Nucleus accumbens (tissue), 56 donors: ENCODE results near the gene GALNT17.
A peak's percentile ranks its signal among the peaks of the same experiment; 100 is the strongest.

Source experiments
- DNase-seq, 56 donors: peaks; one replicate each; lab custom pipeline; 2025; lab: John Stamatoyannopoulos, UW

Gene GALNT17

DNA sequence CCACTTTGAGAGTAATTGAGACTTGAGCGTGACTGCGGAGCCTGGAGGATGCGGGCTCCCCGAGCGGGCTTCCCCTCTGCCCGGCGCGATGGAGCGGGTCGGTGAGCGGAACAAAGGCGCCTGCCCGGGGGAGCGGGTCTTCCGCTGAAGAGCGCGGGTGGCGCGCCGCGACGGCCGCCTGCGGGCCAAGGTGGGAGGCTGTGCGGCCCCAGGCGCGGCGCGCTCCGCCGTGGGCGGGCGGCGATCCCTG is at the start of gene GALNT17:
GALNT17 (plus strand) TSS at position 18 of the 250 bp plus-strand sequence.
- DNase-seq: no peak

DNA sequence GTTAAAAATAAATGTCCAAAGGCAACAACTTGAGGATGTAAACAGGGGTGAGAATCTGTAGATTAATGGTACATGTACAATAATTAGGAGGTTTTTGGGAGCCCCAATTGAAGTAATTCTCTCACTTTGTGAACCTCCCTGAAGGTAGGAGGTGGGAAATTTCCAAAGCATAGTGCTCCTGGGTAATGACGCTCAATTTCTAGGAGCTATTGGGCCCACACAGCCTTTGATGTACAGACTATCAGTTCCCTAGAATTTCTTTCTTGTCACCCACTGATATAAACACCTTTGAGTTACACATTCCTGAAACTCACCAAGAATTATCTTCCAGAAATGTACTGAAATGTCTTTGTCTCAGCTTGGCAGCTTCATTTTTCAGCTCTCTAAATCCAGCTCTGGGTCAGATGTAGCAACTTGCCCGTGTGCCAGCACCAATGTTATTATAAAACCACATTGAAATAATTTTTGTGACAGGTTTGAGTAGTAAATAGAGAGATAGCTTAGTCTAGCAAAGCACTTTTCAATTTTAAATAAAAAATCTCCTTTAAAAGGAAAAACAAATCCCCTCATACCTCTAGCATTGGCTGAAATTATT is 36.6 kb upstream of the GALNT17 start:
- no peak for DNase-seq

DNA sequence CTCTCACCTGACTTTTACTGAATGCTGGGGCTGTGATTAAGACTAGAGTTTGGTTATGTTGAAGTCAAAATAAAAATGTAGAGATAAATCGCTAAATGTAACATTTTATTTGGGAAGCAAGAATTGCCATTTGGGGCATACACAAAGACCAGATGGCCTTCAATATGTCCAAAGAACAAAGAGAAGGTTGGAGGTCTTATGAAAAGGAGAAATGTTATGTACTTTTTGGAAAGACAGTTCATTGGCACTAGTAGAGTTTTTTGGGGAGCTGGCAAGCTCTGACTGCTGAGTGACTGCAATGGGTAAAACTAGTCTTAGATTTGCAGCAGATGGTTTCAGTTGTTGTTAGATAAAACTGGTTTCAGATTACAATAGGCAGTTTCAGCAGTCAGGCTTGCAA is 35.6 kb upstream of the GALNT17 start:
- no peak for DNase-seq

DNA sequence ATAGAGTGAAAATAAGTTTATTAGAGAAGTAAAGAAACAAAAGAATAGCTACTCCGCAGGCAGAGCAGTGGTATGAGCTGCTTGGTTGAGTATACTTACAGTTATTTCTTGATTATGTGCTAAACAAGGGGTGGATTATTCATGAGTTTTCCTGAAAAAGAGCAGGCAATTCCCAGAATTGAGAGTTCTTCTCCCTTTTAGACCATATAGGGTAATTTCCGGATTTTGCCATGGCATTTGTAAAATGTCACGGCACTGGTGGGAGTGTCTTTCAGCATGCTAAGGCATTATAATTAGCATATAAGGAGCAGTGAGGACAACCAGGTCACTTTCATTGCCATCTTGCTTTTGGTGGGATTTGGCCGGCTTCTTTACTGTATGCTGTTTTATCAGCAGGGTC is 25.7 kb upstream of the GALNT17 start:
- DNase-seq: no peak

DNA sequence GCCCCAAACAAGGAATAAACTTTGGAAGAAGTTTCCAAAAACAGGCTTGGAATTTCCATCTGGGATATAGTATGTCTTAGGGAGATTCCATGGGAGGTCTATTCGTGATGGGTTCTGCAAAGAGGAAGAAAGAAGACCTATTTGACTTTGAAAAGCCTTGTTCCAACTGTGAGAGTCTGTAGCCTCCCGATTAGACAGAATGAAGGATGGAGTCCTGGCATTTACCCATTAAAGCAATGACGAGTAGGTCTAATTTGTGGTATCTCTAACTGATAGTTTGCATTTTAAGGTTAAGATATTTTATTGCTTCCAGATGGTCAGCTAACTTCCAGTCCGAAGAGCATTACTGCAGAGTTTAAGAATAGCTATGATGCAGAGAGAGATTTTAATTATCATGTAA is 19.5 kb upstream of the GALNT17 start:
- no peak for DNase-seq

DNA sequence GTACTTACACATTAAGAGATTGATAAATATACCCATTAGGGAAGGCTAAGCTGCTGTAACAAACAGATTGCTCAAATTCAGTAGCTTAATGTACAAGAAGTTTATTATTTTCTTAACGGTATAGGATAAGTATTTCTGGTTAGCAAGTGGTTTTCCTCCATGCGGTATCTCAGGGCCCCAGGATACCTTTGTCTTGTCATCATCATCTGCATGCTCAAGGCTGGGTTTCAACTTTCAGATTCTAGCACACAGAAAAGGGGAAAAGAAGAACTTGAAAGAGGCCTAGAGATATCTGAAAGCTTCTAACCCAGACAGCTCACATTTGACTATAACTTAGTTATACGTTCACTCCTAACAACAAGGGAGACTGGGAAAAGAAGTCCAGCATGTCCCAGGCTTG is 11.8 kb upstream of the GALNT17 start:
- no peak for DNase-seq

DNA sequence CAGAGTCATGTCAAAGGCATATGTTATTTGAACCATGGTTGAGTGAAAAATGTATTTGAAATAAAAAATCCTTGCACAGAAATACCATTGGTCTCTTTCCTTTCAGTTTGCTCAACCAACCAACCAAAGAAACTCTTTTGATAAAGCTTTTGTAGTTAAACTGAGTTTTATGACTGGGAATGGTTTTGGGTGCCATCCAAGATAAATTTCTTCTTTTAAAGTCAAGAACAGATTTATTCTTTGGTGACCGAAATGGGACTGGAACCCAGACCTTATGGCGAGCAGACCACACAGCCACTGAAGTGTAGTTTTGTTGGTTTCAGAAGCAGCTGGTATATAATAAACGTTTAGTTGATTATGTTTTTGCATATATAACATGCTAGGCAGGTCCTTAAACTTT is 2.8 kb upstream of the GALNT17 start:
- DNase-seq: no peak

DNA sequence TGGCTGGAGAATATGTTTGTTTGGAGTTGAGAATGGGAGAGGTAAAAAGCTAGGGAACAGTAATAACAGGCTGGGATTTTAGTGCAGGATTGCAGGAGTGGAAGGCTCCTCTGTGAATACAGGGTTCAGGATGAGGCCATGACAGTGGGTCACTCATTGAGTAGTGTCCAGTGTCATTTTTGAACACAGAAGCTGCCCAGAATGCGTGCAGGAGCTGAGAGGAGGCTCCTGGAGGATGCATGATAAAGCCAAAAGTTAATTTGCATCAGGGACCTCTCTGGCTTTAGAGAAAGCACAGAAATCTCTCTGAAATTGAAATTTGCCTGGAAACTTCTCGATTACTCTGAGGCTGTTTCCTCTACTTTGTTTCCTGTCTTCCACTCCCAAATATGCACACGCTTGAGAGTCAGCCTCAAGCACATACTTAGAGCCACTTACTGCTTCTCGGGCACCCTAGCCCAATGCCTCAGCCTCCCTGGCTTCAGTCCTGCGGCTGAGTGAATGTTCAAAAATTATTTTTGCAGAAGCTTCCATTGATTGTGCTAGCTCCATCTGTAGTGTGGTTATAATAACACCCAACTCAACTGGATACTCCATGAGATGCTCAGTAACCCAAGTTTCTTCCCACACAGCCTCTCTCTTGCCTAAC is 1.8 kb upstream of the GALNT17 start:
- DNase-seq: no peak

DNA sequence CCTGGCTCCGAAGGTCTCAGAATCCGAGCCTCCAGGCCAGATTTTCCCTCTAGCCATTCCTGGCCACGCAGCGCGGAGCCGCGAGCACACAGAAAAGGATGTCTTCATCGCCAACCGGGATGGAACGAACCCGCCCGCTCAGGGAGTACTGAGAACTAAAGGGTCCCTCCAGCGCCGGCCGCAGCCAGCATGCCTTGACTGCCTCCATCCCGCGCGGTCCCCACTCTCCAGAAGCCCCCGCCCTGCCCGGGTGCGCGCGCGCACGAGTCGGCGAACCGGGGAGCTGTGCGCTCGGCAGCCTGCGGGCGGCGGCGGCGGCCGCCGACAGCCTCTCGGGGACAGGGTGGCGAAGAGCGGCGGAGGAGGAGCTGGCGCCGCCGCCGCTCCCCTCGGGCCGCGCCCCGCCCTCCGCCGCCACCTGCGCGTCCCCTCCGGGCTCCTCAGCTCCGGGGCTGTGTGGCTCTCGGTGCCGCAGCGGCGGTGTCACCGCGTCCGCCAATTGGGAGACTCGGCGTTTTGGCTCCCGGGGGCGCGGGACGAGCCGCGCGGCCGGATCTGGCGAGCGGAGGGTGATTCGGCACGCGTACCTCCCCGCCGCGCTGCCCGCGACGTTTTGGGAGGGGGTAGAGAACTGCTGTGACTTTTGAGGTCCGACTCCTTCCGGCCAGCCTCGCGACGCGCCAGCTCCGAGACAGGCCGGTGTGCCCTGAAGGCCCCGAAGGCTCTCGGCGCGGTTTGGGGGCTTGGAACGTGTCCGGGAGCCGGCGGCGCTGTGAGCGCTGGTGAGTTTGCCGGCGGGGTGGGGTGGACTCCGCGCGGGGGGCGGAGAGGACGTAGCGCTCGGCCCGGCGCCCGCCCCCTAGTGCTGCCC is 453 bp upstream of the GALNT17 start:
- DNase-seq: peak in 39 of 56 donors; percentile 1 to 84 (median 41)

DNA sequence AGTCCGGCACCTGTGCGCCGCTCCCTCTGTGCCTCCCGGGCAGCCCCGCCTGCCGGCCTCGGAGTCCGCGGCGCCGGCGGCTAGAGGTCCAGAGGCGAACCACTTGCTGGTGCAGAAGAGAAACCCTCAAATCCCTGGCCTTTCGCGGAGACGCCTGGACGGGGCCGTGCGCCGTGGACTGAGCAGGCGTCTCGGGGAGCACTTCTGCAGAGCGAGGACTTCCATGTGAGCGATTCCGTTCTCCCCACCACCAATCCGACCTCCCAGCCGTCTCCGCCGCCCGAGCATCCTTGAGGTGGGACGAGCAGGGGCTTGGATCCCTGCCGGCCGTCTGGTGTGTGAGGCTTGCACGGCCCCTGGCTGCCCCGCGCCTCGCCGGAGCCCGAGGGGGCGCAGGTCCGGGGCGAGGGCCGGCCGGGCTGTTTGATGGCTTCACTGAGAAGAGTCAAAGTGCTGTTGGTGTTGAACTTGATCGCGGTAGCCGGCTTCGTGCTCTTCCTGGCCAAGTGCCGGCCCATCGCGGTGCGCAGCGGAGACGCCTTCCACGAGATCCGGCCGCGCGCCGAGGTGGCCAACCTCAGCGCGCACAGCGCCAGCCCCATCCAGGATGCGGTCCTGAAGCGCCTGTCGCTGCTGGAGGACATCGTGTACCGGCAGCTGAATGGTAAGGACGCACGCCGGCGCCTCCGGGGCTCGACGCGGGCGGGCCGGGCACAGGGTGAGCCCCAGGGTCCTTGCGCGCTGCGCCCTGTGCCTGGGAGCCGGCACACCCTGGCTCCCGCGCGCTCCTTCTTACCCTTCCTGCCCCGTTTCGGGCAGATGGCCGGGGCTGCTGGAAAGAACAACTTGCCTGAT is 660 bp downstream of the GALNT17 start:
- peak in 7 of 56 donors; percentile 2 to 46 (median 19) for DNase-seq

DNA sequence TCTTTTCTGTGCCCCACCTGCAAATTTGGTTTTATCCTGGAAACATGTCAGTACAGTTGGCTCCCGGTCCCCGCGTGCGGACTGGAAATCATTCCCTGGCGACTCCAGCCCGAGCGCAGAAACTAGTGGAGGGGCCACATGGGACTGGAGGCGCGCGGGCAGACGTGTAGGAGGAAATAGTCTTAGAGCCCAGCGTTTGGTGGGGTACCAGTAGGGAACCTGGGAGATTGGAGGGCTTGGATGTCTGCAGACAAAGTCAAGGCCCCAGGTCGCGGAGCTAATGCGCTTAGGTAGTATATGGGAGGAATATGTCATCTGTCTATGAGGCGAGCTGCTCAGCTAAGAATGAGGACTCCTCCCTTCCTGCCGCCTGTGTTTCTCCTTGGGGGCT is 1.3 kb downstream of the GALNT17 start:
- DNase-seq: peak in 7 of 56 donors; percentile 5 to 46 (median 17)

DNA sequence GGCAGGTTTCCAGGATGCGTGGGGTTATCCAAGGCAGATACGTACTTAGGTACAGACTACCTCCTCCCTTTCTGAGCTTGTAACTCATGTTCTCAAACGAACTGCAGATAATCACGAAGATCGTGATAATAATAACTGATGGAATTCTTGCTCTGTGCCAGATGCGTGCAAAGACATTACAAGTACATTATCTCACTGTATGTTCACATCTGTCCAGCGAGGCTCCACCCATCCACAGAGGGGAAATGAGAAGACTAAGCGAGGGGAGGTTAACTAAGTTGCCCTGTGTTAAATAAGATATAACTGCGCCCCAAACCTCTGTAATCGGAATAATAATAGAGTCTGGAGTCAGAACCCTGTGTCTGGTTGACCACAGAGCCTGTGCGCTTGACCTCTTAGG is 1.9 kb downstream of the GALNT17 start:
- no peak for DNase-seq

DNA sequence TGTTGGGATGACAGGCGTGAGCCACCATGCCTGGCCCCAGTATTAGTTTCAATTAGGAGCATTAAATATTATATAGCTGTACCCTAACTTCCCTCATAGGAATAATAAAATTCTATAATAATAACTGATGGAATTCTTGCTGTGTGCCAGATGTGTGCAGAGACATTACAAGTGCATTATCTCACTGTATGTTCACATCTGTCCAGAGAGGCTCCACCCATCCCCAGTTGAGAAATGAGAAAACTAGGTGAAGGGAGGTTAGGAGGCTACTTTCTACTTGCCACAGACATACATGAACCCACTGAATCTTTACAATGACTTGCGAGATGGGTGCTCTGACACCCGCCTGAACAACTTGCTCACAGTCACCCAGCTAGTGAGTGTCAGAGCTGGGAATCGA is 3.2 kb downstream of the GALNT17 start:
- DNase-seq: no peak

DNA sequence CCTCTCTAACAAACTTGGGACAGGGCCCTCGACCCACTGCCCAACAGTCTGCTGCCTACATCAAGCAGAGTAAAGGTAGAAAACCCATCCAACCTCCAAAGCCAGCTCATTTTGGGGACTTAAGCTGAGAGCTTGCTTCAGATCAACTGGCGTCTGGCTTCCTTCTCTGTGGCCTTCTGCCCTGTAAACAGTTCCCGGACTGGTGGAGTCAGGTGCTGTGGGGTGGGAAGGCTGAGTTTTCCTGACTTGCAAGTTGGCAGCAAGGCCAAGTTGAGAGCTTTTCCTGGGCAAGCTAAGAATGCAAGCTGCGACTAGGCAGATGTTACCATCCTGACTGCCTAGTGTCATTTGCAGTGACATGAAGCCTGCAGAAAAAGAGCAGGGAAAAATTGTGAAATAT is 3.7 kb downstream of the GALNT17 start:
- DNase-seq: no peak

DNA sequence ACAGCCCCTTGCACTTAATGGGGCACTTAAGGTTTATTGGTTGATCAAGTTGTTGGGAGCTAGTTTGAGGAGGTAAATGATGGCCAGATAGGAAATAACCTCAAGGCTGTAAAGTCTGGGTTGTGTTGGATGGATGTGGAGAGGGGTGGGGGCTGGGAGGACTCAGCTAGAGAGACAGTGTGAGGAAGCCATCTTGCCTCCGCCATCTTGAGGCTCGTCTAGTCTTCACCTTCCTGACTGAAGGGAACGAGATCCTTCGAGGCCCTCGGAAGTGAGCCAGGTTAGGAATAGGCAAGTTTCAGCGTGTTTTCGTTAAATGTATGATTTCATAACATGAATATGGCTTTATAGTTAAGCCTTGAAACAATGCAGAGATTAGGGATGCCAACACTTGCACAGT is 5.5 kb downstream of the GALNT17 start:
- DNase-seq: no peak

DNA sequence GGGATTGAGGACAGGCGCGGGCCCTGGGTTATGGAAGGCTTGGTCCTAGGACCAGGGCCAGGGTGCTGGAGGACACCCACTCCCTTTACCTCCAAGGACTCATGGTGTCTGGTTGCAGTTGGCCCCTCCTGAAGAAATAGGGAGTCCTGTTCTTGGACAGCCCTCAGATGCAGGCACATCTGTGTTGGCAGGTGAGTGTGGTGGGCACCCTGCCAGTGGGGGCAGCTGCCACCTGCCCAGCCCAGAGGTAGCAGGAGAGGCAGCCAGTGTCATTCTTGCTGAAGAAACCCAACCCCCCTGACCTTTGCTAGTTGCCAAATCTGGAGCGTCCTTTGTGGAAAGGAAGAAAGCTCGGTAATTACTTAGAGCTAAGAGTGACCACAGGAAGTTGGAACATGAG is 8.3 kb downstream of the GALNT17 start:
- DNase-seq: no peak

DNA sequence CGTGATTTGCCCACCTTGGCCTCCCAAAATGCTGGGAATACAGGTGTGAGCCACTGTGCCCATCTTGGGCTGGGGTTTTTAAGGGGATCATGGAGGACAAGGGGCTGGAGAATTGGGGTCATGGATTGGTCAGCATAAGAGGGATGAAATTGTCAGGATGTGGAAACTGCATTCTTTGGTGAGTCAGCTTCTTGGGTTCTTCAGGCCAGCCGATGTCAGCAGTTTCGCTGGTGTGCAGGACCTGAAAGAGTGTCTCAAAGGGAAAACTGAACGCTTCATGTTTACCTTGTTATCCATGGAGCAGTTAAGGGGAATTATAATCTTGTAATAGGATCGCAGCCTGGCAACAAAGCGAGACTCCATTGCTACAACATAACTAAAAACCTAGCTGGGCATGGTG is 13.0 kb downstream of the GALNT17 start:
- no peak for DNase-seq

DNA sequence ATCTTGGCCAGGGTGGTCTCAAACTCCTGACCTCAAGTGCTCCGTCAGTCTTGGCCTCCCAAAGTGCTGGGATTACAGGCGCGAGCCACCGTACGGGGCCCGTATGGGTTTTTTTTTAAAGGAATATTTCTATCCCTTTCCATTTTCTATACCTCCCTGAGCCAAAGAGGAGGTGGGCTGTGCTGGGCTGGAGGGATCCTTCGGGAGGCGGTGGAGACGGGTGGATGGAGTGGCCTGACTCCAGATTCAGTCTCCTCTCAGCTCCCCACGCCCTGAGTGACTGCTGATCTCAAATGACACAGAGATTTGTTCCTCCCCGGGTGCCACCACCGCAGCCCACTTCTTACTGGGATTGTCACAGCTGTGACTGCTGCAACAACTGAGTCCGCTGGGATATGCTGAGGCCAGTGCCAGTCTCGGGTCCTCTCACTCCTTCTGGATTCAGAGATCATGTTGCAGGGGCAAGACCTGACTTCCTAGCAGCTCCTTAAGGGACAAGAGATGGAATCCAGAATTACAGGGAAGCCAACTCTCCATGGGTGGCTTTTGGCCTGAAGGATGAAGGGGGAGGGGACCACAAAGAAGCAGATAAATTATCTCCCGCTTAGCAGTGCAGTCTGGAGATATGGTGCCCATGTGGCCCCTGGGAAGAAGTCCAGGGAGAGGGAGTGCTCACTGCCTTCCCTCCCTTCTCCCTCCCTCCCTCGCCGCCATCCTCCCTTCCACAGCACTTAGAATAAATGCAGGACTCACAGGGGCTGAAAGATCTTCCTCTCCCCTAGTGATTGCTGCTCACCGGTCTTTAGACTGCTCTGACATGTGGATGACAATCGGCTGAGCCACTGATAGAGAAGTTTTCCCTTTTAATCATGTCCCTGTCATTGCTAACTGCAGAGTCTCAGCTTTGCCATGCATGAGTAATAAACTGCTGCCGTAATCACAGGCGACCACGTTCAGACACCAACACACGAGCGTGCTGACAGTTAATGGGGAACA is 14.3 kb downstream of the GALNT17 start:
- peak in 15 of 56 donors; percentile 2 to 41 (median 12) for DNase-seq

DNA sequence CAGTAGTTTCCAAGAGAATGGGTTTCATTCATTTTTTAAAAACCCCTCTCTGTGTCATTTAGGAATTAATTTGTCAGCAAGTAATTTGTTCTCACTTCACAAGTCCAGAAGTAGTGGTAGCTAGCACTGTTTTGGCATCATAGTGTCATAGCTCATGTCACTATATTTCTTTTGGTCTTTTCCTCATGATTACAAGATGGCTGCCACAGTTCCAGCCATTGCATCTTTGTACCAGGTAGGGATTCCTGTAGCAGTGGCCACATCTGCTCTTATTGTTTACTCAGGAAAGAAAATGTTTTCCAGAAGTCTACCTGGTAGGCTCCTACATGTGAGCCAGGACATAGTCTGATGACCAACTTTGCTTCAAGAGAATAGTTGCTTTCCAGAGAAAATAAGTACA is 16.2 kb downstream of the GALNT17 start:
- DNase-seq: no peak

DNA sequence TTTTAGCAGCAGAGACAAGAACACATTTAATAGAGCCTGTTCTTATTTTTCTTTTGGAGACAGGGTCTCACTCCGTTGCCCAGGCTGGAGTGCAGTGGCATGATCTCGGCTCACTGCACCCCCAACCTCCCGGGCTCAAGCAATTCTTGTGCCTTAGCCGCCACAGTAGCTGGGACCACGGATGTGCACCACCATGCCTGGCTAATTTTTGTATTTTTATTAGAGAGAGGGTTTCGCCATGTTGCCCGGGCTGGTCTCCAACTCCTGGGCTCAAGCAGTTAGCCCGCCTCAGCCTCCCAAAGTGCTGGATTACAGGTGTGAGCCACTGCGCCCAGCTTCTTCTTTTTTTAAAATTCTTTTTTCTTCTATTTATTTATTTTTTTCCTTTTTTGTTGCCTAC is 23.3 kb downstream of the GALNT17 start:
- no peak for DNase-seq
